HepG2 (cell line): Measurements from ENCODE around the gene GLUL. TPM values are rescaled to one million over a fixed set of nuclear protein-coding genes. Genes with fewer than 3 reads are reported as not detected.
A peak's percentile ranks its signal among the peaks of the same experiment; 100 is the strongest.

Experiments used
- ADNP ChIP-seq: sonication (generic); formaldehyde crosslinking; IDR thresholded peaks from 2 replicates; pipeline ENCODE4 v1.4.0; 2020; ENCODE audit warnings: missing genetic modification reagents
- ATF3 ChIP-seq: sonication (generic); formaldehyde crosslinking; IDR thresholded peaks from 2 replicates; pipeline ENCODE4 v1.4.0; 2020; ENCODE audit warnings: missing genetic modification reagents
- CENPX ChIP-seq: sonication (generic); formaldehyde crosslinking; IDR thresholded peaks from 2 replicates; pipeline ENCODE4 v1.9.0; 2021; ENCODE audit warnings: mild to moderate bottlenecking, missing genetic modification reagents, moderate library complexity
- ETS1 ChIP-seq: sonication (generic); formaldehyde crosslinking; IDR thresholded peaks from 2 replicates; pipeline ENCODE4 v1.4.0; 2020; ENCODE audit warnings: missing genetic modification reagents
- FOXK2 ChIP-seq: fragments of 450-650 bp; IDR thresholded peaks from 2 replicates; pipeline ENCODE4 v1.6.1; 2016
- HNRNPH1 ChIP-seq: fragments of 200-400 bp; formaldehyde crosslinking; optimal IDR thresholded peaks from 2 replicates; pipeline ENCODE3; 2017; ENCODE audit warnings: mild to moderate bottlenecking, low read depth, low read length
- KMT2B ChIP-seq: IDR thresholded peaks from 2 replicates; pipeline ENCODE4 v1.6.1; 2016; ENCODE audit warnings: missing genetic modification reagents, missing compliant biosample characterization
- MTERF4 ChIP-seq: sonication (generic); formaldehyde crosslinking; IDR thresholded peaks from 2 replicates; pipeline ENCODE4 v1.8.0; 2023; ENCODE audit warnings: mild to moderate bottlenecking, missing genetic modification reagents
- PAXIP1 ChIP-seq: sonication (generic); formaldehyde crosslinking; conservative IDR thresholded peaks from 2 replicates; pipeline ENCODE4 v1.4.0; 2020; ENCODE audit warnings: mild to moderate bottlenecking, missing genetic modification reagents, moderate library complexity
- SMYD3 ChIP-seq: sonication (generic); formaldehyde crosslinking; IDR thresholded peaks from 2 replicates; pipeline ENCODE4 v1.8.1; 2023; ENCODE audit warnings: mild to moderate bottlenecking, missing genetic modification reagents
- THAP9 ChIP-seq: sonication (generic); formaldehyde crosslinking; IDR thresholded peaks from 2 replicates; pipeline ENCODE4; 2020; ENCODE audit warnings: missing genetic modification reagents, mild to moderate bottlenecking, borderline replicate concordance
- ZFP82 ChIP-seq: sonication (generic); formaldehyde crosslinking; IDR thresholded peaks from 2 replicates; pipeline ENCODE4 v1.5.1; 2020; ENCODE audit warnings: mild to moderate bottlenecking, missing genetic modification reagents, borderline replicate concordance
- ZIK1 ChIP-seq: sonication (generic); formaldehyde crosslinking; IDR thresholded peaks from 2 replicates; pipeline ENCODE4 v1.5.0; 2020; ENCODE audit warnings: mild to moderate bottlenecking, low read depth, missing genetic modification reagents, borderline replicate concordance
- ZNF451 ChIP-seq: sonication (generic); formaldehyde crosslinking; IDR thresholded peaks from 2 replicates; pipeline ENCODE4 v1.5.0; 2020; ENCODE audit warnings: mild to moderate bottlenecking, missing genetic modification reagents
- ZNF691 ChIP-seq: sonication (generic); formaldehyde crosslinking; IDR thresholded peaks from 2 replicates; pipeline ENCODE4 v1.4.0; 2020; ENCODE audit warnings: missing genetic modification reagents, low read depth, mild to moderate bottlenecking, borderline replicate concordance
- ZNF749 ChIP-seq: sonication (generic); formaldehyde crosslinking; IDR thresholded peaks from 2 replicates; pipeline ENCODE4 v1.8.0; 2022; ENCODE audit warnings: mild to moderate bottlenecking, missing genetic modification reagents, moderate library complexity, borderline replicate concordance
- polyA plus RNA-seq, 8 experiments: library from polyadenylated mRNA; depleted of rRNA in 3 of 8; stranded (reverse) in 7 of 8; unstranded in 1 of 8; fragments of >200 nt; fragmentation: Illumina TruSeq in 4 of 8; extraction: Trizol in 4 of 8; gene quantifications; 2 replicates each; pipeline versions ENCODE4 v1.2.1 to v1.2.3, GENCODE V29; 2011 to 2016; ENCODE audit warnings: low read depth in 4 of 8, missing spikeins in 1 of 8, mixed read lengths in 1 of 8; ENCODE audit not compliant: insufficient read depth in 1 of 8
- total RNA-seq, 5 experiments: library from RNA; depleted of rRNA; stranded (reverse); fragments of >200 nt; fragmentation: Illumina TruSeq; extraction: Trizol; gene quantifications; 2 replicates each; pipeline ENCODE4 v1.2.3, GENCODE V29; 2016; ENCODE audit warnings: low read depth in 1 of 5

Gene GLUL
- total and polyA plus RNA-seq, 2 of the 13 experiments (the other 11 are each of a cell fraction or from before 2014, with no cell fraction given): 423 to 827 TPM

GRCh38 chr1:182391362-182392049 lies at the start of gene GLUL (continued):
- TF ChIP-seq PAXIP1: peak; percentile 55
- TF ChIP-seq THAP9: no peak; the same call in 1 of the 2 replicates
- TF ChIP-seq MTERF4 (CRISPR knock-in tag): peak; percentile 69; the same call in 1 of the 2 replicates
- peak; percentile 3; the same call in 1 of the 2 replicates for TF ChIP-seq KMT2B (CRISPR knock-in tag)
- TF ChIP-seq SMYD3 (CRISPR knock-in tag): 0 out of 2 replicates have a peak, but pooled peaks have one; percentile 73
- no peak for TF ChIP-seq FOXK2
- peak; percentile 71; the same call in 1 of the 2 replicates for TF ChIP-seq ZIK1
- no peak for TF ChIP-seq ZNF451
- TF ChIP-seq ADNP (CRISPR knock-in tag): no peak
- peak; percentile 93 for TF ChIP-seq ZNF749
- no peak for TF ChIP-seq ETS1 (CRISPR knock-in tag)
- no peak for TF ChIP-seq HNRNPH1
- 0 out of 2 replicates have a peak, but pooled peaks have one; percentile 84 for TF ChIP-seq ZFP82 (CRISPR knock-in tag)
- no peak for TF ChIP-seq CENPX
- TF ChIP-seq ATF3 (CRISPR knock-in tag): no peak; the same call in 1 of the 2 replicates
- 0 out of 2 replicates have a peak, but pooled peaks have one; percentile 59 for TF ChIP-seq ZNF691
